ENCODE results near the gene JPT2.

DNA sequence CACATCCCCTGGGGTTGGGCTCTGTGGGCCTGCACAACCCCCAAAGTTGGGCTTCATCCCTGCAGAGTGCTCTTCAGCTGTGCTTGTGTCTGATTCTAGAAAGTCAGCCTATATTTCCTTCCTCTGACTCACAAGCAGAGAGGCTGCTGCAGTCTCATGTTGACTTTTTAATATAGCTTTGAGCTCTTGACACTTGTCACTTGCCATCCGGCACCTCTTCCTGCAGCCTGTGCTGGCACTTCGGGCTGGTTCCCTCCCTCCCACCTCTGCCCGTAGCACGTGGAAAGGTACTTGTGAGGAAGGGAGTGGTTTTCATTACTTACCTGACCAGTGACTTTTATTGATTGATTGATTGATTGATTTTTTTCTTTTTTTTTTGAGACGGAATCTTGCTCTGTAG, 19.0 kb upstream of the JPT2 start:
- TF ChIP-seq EP300 (IDR thresholded peaks at IDR 0.05; ENCODE audit: low read depth) (no peak), POLR2A (IDR thresholded peaks at IDR 0.05) (no peak), POLR2AphosphoS5 (IDR thresholded peaks at IDR 0.05) (no peak)
